Measurements from ENCODE around the gene HOXA10. TPM values are rescaled to one million over a fixed set of nuclear protein-coding genes. Genes with fewer than 3 reads are reported as not detected.

Gene HOXA10
- total RNA-seq, 1 experiment from 2014 or later, result not detected

GRCh38 chr7:27183682-27184336, 9.7 kb upstream of the HOXA10 start:
- no peak overlapping the region for H3K4ac ChIP-seq (ENCODE audit: low read depth, low read length)
- no peak overlapping the region for H2BK5ac ChIP-seq (ENCODE audit: insufficient read length, low read length)
- no peaks in the 10 kb centered on the region for H3K23me2 ChIP-seq (ENCODE audit: insufficient read length, low read depth, low read length, poor library complexity, severe bottlenecking)
- H2AFZ ChIP-seq (ENCODE audit: low read length), result no peak overlapping the region
- no peak overlapping the region for H3K14ac ChIP-seq (ENCODE audit: insufficient read depth, low read length)
- no peaks in the 10 kb centered on the region for H3K79me1 ChIP-seq (ENCODE audit: insufficient read depth, low read depth, low read length, poor library complexity, severe bottlenecking)
- no peak overlapping the region for H3K27ac ChIP-seq (ENCODE audit: insufficient read length, low read depth, low read length)
- no peak overlapping the region for H4K8ac ChIP-seq (replicated peaks; ENCODE audit: insufficient read length, low read depth, low read length)
- no peak overlapping the region for H4K5ac ChIP-seq (ENCODE audit: insufficient read length, low read depth, low read length)
- DNase-seq, result peak; percentile 29
- H3K9ac ChIP-seq (ENCODE audit: extremely low read depth, insufficient read length, low read length), result no peak overlapping the region
- no peak overlapping the region for H2BK15ac ChIP-seq (ENCODE audit: low read depth, low read length)
- no peak overlapping the region for H3K56ac ChIP-seq (ENCODE audit: insufficient read length, low read depth, low read length)
- H4K91ac ChIP-seq (ENCODE audit: insufficient read length, low read depth, low read length), result no peak overlapping the region
- H3K9me3 Mint-ChIP-seq, result peaks cover 2 to 25% of the 10 kb centered on the region in 2 experiments; a peak in 2 of 5 replicates
- TF ChIP-seq, protein P1, sequence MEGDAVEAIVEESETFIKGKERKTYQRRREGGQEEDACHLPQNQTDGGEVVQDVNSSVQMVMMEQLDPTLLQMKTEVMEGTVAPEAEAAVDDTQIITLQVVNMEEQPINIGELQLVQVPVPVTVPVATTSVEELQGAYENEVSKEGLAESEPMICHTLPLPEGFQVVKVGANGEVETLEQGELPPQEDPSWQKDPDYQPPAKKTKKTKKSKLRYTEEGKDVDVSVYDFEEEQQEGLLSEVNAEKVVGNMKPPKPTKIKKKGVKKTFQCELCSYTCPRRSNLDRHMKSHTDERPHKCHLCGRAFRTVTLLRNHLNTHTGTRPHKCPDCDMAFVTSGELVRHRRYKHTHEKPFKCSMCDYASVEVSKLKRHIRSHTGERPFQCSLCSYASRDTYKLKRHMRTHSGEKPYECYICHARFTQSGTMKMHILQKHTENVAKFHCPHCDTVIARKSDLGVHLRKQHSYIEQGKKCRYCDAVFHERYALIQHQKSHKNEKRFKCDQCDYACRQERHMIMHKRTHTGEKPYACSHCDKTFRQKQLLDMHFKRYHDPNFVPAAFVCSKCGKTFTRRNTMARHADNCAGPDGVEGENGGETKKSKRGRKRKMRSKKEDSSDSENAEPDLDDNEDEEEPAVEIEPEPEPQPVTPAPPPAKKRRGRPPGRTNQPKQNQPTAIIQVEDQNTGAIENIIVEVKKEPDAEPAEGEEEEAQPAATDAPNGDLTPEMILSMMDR (conservative IDR thresholded peaks at IDR 0.05), result no peak
- H3K9me3 ChIP-seq (ENCODE audit: control insufficient read depth, low read depth, low read length), result no peaks in the 10 kb centered on the region
- peaks cover 20 to 51% of the 10 kb centered on the region in 2 experiments for H3K4me1 Mint-ChIP-seq
- no peaks in the 10 kb centered on the region for H3K79me2 ChIP-seq (ENCODE audit: insufficient read depth, low read length)
- H2BK120ac ChIP-seq (ENCODE audit: low read depth, low read length, poor library complexity, severe bottlenecking), result no peak overlapping the region
- no peaks in the 10 kb centered on the region for H4K20me1 ChIP-seq (ENCODE audit: control insufficient read depth, insufficient read depth, insufficient read length)
- no CpG with 5 or more reads among the region's 30 CpGs for WGBS (ENCODE audit: extremely low coverage, insufficient read length, low lambda C conversion rate)
- H2AK5ac ChIP-seq (ENCODE audit: insufficient read length, low read length), result no peak overlapping the region
- H2BK12ac ChIP-seq (ENCODE audit: insufficient read length, low read depth, low read length), result no peak overlapping the region
- H3K4me3 Mint-ChIP-seq, result peak overlapping the region in 1 of 2 experiments; percentile 63; a peak in 3 of 5 replicates
- H3K27me3 ChIP-seq (ENCODE audit: insufficient read depth, low read length), result peaks cover 96% of the 10 kb centered on the region
- H2BK20ac ChIP-seq (ENCODE audit: low read depth, low read length, poor library complexity, severe bottlenecking), result no peak overlapping the region
- peaks cover 0 to 2% (median 0%) of the 10 kb centered on the region in 3 experiments; a peak in 4 of 7 replicates for H3K36me3 Mint-ChIP-seq (ENCODE audit: insufficient read depth in 1 of 3, low read depth in 3 of 3)
- H3K4me1 ChIP-seq (ENCODE audit: insufficient read depth, low read length), result no peaks in the 10 kb centered on the region
- H3K27ac Mint-ChIP-seq, result no peak overlapping the region
- no peak overlapping the region for H3K23ac ChIP-seq (ENCODE audit: insufficient read length, low read depth, low read length)
- H3K18ac ChIP-seq (ENCODE audit: insufficient read length, low read depth, low read length), result no peak overlapping the region
- H3T11ph ChIP-seq (ENCODE audit: low read length), result no peak overlapping the region
- no peak overlapping the region for H3K4me2 ChIP-seq (ENCODE audit: insufficient read depth, insufficient read length, low read length)
- peaks cover 100% of the 10 kb centered on the region for H3K27me3 Mint-ChIP-seq (ENCODE audit: low read depth)
